HG03342 (cell line): ENCODE data around the gene FEN1.

ENCODE experiments used
- ATAC-seq: cut with Tn5 transposase; IDR thresholded peaks from one replicate; pipeline ENCODE4 v1.9.1; 2021; ENCODE audit warnings: mild to moderate bottlenecking, moderate library complexity; ENCODE audit not compliant: unreplicated experiment

The FEN1 gene

GRCh38 chr11:61815790-61816735 lies 23.4 kb downstream of the FEN1 start:
- peak; percentile 12 for ATAC-seq

- peak; percentile 49 for ATAC-seq
These were observed 24.2 kb downstream of the FEN1 start, which contains the start of gene FADS1 for GRCh38 chr11:61816736-61817455. Gene FADS1 (minus strand): TSS chr11:61817003. CDS start chr11:61816929, 74 bp downstream.

- no peak for ATAC-seq
These were observed 24.9 kb downstream of the FEN1 start for GRCh38 chr11:61817471-61818202.

- ATAC-seq: no peak
These were observed 27.5 kb downstream of the FEN1 start for GRCh38 chr11:61820174-61820573.

- ATAC-seq: no peak
These were observed 34.3 kb downstream of the FEN1 start for GRCh38 chr11:61826930-61827570.

GRCh38 chr11:61827571-61828378 lies 35.1 kb downstream of the FEN1 start, which contains the start of gene FADS2:
Gene FADS2 (plus strand): TSS chr11:61828300. CDS start chr11:61828391, 91 bp downstream.
- ATAC-seq: peak; percentile 73

GRCh38 chr11:61828379-61828628 lies 35.6 kb downstream of the FEN1 start:
- no peak for ATAC-seq

GRCh38 chr11:61828629-61829407 lies 36.1 kb downstream of the FEN1 start:
- ATAC-seq: peak; percentile 23

- ATAC-seq: no peak
These were observed 37.1 kb downstream of the FEN1 start for GRCh38 chr11:61829806-61830205.

- no peak for ATAC-seq
These were observed 37.8 kb downstream of the FEN1 start for GRCh38 chr11:61830237-61831105.

- no peak for ATAC-seq
These were observed 39.5 kb downstream of the FEN1 start for GRCh38 chr11:61832207-61832606.

GRCh38 chr11:61832754-61833153 lies 40.0 kb downstream of the FEN1 start:
- ATAC-seq: no peak

GRCh38 chr11:61833471-61833870 lies 40.8 kb downstream of the FEN1 start:
- ATAC-seq: no peak

- no peak for ATAC-seq
These were observed 41.2 kb downstream of the FEN1 start for GRCh38 chr11:61833926-61834277.

- ATAC-seq: peak; percentile 90
These were observed 41.8 kb downstream of the FEN1 start for GRCh38 chr11:61834278-61835048.

GRCh38 chr11:61836193-61836592 lies 43.5 kb downstream of the FEN1 start:
- no peak for ATAC-seq

- no peak for ATAC-seq
These were observed 44.8 kb downstream of the FEN1 start for GRCh38 chr11:61837411-61838005.
